ENCODE measurements around the gene PNMA6E.

PNMA6E gene

DNA sequence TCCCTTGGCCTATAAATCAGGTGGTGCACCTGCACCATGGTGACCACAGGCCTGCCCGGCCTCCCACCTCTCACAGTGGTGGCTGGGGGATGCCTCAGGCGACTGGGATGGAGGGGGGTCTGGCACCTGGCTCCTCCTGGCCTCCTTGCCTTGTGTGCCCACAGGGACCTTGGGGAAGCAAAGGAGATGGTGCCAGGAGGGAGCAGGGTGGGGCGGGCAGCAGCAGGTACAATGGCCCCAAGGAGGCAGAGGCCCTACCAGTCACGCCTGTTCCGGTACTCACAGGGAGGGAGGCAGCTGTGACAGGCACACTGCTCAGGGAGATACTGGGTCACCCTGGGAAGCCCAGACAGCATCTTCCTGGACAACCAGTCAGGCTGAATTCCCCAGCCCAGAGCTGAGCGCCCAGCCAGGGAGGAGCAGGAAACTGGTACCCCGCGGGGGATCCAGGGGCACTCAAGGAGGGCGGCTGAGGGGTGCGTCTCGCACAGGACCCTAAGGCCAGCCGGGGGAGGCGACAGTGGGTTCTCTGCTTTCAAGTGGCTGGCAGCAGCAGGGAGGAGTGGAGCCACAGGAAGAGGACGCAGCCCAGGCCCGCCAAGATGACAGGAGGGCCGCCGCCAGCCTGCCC lies 45.9 kb upstream of the PNMA6E start:
- TF ChIP-seq, protein P1, sequence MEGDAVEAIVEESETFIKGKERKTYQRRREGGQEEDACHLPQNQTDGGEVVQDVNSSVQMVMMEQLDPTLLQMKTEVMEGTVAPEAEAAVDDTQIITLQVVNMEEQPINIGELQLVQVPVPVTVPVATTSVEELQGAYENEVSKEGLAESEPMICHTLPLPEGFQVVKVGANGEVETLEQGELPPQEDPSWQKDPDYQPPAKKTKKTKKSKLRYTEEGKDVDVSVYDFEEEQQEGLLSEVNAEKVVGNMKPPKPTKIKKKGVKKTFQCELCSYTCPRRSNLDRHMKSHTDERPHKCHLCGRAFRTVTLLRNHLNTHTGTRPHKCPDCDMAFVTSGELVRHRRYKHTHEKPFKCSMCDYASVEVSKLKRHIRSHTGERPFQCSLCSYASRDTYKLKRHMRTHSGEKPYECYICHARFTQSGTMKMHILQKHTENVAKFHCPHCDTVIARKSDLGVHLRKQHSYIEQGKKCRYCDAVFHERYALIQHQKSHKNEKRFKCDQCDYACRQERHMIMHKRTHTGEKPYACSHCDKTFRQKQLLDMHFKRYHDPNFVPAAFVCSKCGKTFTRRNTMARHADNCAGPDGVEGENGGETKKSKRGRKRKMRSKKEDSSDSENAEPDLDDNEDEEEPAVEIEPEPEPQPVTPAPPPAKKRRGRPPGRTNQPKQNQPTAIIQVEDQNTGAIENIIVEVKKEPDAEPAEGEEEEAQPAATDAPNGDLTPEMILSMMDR (IDR thresholded peaks at IDR 0.05; ENCODE audit: low read depth, low read length), result no peak

DNA sequence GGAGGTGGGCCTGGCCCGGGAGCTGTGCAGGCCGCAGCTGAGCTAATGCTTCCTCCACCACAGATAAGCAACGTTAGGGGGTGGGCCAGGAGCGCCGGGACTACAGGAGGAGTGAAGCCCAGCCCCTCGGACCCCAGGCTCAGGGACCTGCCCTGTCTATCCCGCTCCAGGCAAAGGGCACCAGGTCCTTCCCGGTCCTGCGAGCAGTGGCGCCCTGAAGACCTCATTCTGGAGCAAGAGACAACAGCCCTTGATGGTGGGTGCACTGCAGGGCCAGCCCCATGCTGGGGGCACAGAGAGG lies 45.4 kb upstream of the PNMA6E start:
- no peak overlapping the region for H3K4me3 ChIP-seq (ENCODE audit: low read depth, low read length)
- TF ChIP-seq, protein P1 (IDR thresholded peaks at IDR 0.05; ENCODE audit: low read depth, low read length), result no peak

More for the DNA sequence above, 45.9 kb upstream of the PNMA6E start:
- H3K4me3 ChIP-seq (ENCODE audit: low read depth, low read length), result no peak overlapping the region

DNA sequence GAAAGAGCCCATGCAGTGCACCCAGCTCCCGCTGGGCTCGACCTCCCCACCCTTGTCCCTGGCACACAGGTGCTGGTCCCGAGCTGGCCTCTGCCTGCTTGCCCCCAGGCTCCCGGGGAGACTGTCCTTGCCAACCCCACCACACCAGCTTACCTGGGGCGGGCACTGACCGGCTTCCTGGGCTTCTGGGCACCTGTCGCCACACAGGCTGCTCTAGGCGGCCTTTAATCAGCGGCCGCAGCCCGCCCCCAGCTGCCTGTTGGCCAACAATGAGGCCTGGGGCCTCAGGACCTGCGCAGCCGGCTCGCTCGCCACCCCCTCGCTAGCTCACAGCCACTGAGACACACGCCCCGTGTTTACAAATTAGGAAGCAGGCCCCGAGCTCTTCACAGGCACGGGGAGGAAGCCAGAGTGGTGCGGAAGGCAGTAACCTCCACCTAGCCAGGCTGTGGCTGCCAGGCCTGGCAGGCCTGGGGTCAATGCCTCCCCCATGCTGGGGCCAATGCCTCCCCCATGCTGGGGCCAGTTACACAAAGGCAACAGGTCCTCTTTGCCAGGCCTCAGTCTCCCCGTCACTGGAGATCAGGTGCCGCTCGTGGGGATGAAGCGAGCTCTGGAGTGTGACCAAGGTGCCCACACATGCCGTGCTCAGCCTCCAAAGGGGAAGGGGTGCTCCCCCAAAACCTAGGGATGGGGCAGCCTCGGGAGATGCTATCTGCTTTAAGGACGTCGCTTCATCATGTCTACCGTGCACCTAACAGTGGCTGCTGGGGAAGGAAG lies 44.9 kb upstream of the PNMA6E start, which contains the start of gene TREX2:
TREX2 (minus strand) TSS at position 201 of the 780 bp plus-strand sequence. CDS start 626 bp downstream, outside the sequence.
- H3K4me3 ChIP-seq (ENCODE audit: low read depth, low read length), result no peak within 1 kb of the TSS
- TF ChIP-seq, protein P1 (IDR thresholded peaks at IDR 0.05; ENCODE audit: low read depth, low read length), result no peak

DNA sequence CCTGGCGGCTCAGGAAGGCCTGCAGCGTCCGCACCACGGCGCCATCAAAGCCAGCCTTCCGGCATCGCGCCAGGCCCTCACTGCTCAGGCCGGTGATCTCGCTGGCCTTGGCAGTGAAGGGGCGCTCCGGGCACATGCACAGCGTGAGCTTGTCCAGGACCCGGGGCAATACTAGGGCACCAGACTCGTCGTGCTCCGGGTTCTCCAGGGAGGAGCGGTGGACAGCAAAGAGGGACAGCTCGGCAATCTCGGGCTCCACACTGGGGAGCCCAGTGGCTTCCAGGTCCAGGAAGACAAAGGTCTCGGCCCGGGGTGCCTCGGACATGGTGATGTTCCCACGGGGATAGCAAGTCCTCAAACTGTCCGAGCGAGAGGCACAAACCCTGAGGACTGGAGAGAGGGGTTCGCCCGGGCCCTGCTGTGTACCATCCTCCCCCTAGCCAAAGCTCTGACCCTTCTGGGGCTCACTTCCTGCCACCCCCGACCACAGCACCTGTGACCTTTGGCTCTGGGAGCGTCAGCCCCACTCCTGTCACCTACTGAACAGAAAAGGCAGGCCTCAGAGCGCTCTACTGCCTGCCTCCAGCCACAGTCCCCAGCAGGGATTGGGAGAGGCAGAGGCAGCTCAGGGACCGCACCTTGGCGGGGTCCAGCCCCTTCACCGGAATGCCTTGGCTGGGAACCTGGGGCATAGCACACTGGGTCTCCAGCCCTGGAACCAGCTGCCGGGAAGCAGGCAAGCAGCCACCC lies 44.1 kb upstream of the PNMA6E start:
- no peak overlapping the region for H3K4me3 ChIP-seq (ENCODE audit: low read depth, low read length)
- TF ChIP-seq, protein P1 (IDR thresholded peaks at IDR 0.05; ENCODE audit: low read depth, low read length), result no peak

DNA sequence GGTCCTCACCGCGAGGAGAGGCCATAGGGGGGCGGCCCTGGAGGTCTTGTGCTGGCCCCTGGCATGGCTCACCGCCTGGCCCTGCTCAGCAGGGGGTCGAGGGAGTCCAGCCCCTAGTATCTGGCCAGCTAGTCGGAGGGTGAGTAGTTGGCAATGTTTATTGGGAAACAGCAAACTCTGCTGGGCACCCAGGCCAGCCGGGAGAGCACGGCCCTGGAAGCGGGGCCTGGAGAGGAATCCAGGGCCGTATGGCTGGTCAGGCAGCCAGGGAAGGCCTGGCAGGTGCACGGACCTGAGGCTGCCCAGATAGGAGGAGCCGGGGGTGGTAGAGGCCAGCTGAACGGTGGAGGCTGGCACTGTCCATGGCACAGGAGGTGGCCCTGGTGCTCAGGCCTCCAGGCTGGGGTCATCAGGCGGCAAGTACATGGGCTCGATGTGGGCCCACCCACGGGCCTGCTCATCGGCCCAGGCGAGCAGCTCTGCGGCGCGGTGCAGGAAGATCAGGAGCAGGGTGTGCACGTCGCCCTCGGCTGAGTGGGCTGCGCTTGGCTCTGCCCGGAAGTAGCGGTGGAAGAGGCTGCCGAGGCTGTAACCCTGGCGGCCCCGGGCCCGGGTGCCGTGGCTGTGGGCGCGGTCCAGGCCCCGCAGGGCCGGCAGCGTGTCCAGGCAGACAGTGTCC lies 43.3 kb upstream of the PNMA6E start:
- TF ChIP-seq, protein P1 (IDR thresholded peaks at IDR 0.05; ENCODE audit: low read depth, low read length), result no peak

DNA sequence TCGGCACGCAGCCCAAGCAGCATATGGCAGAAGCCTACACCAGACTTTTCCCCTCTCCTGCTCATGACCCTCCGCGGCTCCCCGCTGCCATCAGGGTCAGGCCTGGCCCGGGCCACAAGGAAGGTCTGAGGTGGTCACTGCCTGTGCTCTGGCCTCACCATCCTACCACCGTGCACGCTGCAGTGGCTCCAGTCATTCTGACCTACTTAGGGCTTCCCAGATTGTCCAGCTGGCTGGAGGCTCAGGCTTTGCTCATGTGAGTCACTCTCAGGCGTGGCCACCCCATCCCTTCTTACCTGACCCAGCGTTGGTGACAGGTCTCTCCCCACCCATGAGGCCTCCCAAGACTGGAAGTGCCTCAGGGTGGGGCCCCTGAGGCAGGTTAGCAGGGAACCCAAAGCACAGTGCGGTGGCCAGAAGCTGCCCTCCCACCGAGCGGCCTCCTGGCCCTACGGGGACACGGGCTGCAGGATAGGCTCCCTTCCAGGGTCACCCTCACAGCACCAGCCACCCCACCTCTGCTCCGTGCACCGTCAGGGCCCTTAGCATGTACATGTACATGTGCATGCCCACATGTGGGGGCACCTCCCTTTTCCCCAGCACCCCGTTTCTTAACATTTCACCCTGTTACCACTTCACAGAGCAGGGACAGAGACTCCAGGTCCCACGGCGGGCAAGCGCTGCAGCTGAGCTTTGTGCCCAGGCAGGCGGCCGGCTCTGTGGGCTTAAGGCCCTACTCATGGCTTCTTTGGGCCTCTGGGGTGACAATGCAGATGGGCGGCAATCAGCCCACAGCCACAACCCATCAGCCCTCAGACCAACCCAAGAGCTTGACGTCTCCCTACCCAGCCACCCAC lies 42.6 kb upstream of the PNMA6E start:
- H3K4me3 ChIP-seq (ENCODE audit: low read depth, low read length), result no peak overlapping the region
- TF ChIP-seq, protein P1 (IDR thresholded peaks at IDR 0.05; ENCODE audit: low read depth, low read length), result no peak

More for the DNA sequence above, 43.3 kb upstream of the PNMA6E start:
- no peak overlapping the region for H3K4me3 ChIP-seq (ENCODE audit: low read depth, low read length)

Measured in WI38 (cell line).